ENCODE data around the gene FADS3.

Gene FADS3

GRCh38 chr11:61891331-61892084 is at the start of gene FADS3:
Gene FADS3 (minus strand): TSS chr11:61891545. CDS start chr11:61891381, 164 bp downstream.
- in situ Hi-C loops (cut with HindIII; ENCODE audit: low pct_ligation_motif_present, low sequenced_read_pairs) = no loop called here
- no peak for DNase-seq
- Histone ChIP-seq H3K27ac (no peak within 1 kb of the TSS), H3K4me3 (ENCODE audit: low read depth, low read length) (peak within 1 kb of the TSS; percentile 70), H3K27me3 (replicated peaks) (no peaks in the 10 kb centered on the region), H3K36me3 (replicated peaks) (no peaks in the 10 kb centered on the region)
- peak; percentile 36 for TF ChIP-seq CTCF (IDR thresholded peaks at IDR 0.05; ENCODE audit: low read depth, low read length, missing control alignments)

GRCh38 chr11:61940466-61940865 is 49.1 kb upstream of the FADS3 start:
- H3K27ac ChIP-seq = no peak overlapping the region
- H3K36me3 ChIP-seq (replicated peaks) = no peaks in the 10 kb centered on the region
- no peak for TF ChIP-seq CTCF (IDR thresholded peaks at IDR 0.05; ENCODE audit: low read depth, low read length, missing control alignments)
- H3K4me3 ChIP-seq (ENCODE audit: low read depth, low read length) = no peak overlapping the region
- no peaks in the 10 kb centered on the region for H3K27me3 ChIP-seq (replicated peaks)
- in situ Hi-C loops (cut with HindIII; ENCODE audit: low pct_ligation_motif_present, low sequenced_read_pairs) = no loop called here
- no peak for DNase-seq

GRCh38 chr11:61935861-61936260 is 44.5 kb upstream of the FADS3 start:
- in situ Hi-C loops (cut with HindIII; ENCODE audit: low pct_ligation_motif_present, low sequenced_read_pairs) = no loop called here
- no peak for TF ChIP-seq CTCF (IDR thresholded peaks at IDR 0.05; ENCODE audit: low read depth, low read length, missing control alignments)
- H3K27ac ChIP-seq = no peak overlapping the region
- DNase-seq = no peak
- no peaks in the 10 kb centered on the region for H3K36me3 ChIP-seq (replicated peaks)
- no peaks in the 10 kb centered on the region for H3K27me3 ChIP-seq (replicated peaks)
- no peak overlapping the region for H3K4me3 ChIP-seq (ENCODE audit: low read depth, low read length)

GRCh38 chr11:61930933-61931332 is 39.6 kb upstream of the FADS3 start:
- TF ChIP-seq CTCF (IDR thresholded peaks at IDR 0.05; ENCODE audit: low read depth, low read length, missing control alignments) = no peak
- Histone ChIP-seq H3K4me3 (ENCODE audit: low read depth, low read length) (no peak overlapping the region), H3K27ac (no peak overlapping the region), H3K36me3 (replicated peaks) (no peaks in the 10 kb centered on the region), H3K27me3 (replicated peaks) (no peaks in the 10 kb centered on the region)
- in situ Hi-C loops (cut with HindIII; ENCODE audit: low pct_ligation_motif_present, low sequenced_read_pairs) = no loop called here
- no peak for DNase-seq

- TF ChIP-seq CTCF (IDR thresholded peaks at IDR 0.05; ENCODE audit: low read depth, low read length, missing control alignments) = no peak
- H3K36me3 ChIP-seq (replicated peaks) = no peaks in the 10 kb centered on the region
- no peaks in the 10 kb centered on the region for H3K27me3 ChIP-seq (replicated peaks)
- H3K27ac ChIP-seq = no peak overlapping the region
- in situ Hi-C loops (cut with HindIII; ENCODE audit: low pct_ligation_motif_present, low sequenced_read_pairs) = no loop called here
- DNase-seq = no peak
- H3K4me3 ChIP-seq (ENCODE audit: low read depth, low read length) = no peak overlapping the region
These were observed 37.3 kb upstream of the FADS3 start for GRCh38 chr11:61928606-61929005.

GRCh38 chr11:61927501-61927900 is 36.2 kb upstream of the FADS3 start:
- Histone ChIP-seq H3K27me3 (replicated peaks) (no peaks in the 10 kb centered on the region), H3K4me3 (ENCODE audit: low read depth, low read length) (no peak overlapping the region), H3K27ac (no peak overlapping the region), H3K36me3 (replicated peaks) (no peaks in the 10 kb centered on the region)
- TF ChIP-seq CTCF (IDR thresholded peaks at IDR 0.05; ENCODE audit: low read depth, low read length, missing control alignments) = no peak
- in situ Hi-C loops (cut with HindIII; ENCODE audit: low pct_ligation_motif_present, low sequenced_read_pairs) = no loop called here
- peak; percentile 19 for DNase-seq
